GM12891 (cell line): ENCODE data around the gene PSMD8.

Source experiments
- POLR2A ChIP-seq: IDR thresholded peaks from 2 replicates; pipeline ENCODE4 v1.6.1; 2011; ENCODE audit warnings: low read depth, low read length, control low read depth
- POLR2AphosphoS5 ChIP-seq: IDR thresholded peaks from 2 replicates; pipeline ENCODE4 v1.6.1; 2011; ENCODE audit warnings: low read depth, low read length, control low read depth

- TF ChIP-seq POLR2AphosphoS5 (no peak), POLR2A (no peak)
Measured at GRCh38 chr19:38391911-38392464, 17.6 kb downstream of the PSMD8 start.
